ENCODE measurements around the gene RSBN1L.

DNA sequence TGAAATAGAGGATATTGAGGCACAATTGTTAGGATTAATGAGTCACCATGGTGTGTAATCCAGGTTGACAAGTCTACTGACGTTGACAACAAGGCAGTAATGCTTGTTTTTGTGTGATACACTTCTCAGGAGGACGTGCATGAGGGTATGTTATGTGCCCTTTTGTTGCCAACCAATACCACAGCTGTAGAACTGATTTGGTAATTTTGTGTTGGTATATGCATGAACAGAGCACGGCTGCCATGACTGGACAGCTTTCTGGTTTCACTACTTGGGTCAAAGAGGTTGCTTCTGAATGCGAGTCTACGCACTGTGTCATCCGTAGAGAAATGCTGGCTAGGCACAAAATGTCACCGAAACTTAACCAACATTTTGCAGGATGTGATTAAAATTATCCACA lies 135.2 kb downstream of the RSBN1L start:
- TF ChIP-seq, protein P1, sequence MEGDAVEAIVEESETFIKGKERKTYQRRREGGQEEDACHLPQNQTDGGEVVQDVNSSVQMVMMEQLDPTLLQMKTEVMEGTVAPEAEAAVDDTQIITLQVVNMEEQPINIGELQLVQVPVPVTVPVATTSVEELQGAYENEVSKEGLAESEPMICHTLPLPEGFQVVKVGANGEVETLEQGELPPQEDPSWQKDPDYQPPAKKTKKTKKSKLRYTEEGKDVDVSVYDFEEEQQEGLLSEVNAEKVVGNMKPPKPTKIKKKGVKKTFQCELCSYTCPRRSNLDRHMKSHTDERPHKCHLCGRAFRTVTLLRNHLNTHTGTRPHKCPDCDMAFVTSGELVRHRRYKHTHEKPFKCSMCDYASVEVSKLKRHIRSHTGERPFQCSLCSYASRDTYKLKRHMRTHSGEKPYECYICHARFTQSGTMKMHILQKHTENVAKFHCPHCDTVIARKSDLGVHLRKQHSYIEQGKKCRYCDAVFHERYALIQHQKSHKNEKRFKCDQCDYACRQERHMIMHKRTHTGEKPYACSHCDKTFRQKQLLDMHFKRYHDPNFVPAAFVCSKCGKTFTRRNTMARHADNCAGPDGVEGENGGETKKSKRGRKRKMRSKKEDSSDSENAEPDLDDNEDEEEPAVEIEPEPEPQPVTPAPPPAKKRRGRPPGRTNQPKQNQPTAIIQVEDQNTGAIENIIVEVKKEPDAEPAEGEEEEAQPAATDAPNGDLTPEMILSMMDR (conservative IDR thresholded peaks at IDR 0.05 in 1 of 2, IDR thresholded peaks at IDR 0.05 in 1 of 2; ENCODE audit: low read depth in 1 of 2, low read length in 2 of 2), result no peak
- no peak for TF ChIP-seq EZH2 (IDR thresholded peaks at IDR 0.05; ENCODE audit: low read length, missing control alignments)

Data from fibroblast of lung (primary cell).